SIG-M5 treated with dmso at 0.1 percent for 504 hours (cell line): ENCODE measurements around the gene RPS3.
"Not testable (repeated sequence)": the region's sequence is repeated elsewhere in the genome, so short reads cannot be mapped to it uniquely, and the experiment has no call there.

Source experiments
- DNase-seq: peaks from one replicate; lab custom pipeline; 2025; ENCODE audit not compliant: unreplicated experiment; lab: John Stamatoyannopoulos, UW

Gene RPS3

DNA sequence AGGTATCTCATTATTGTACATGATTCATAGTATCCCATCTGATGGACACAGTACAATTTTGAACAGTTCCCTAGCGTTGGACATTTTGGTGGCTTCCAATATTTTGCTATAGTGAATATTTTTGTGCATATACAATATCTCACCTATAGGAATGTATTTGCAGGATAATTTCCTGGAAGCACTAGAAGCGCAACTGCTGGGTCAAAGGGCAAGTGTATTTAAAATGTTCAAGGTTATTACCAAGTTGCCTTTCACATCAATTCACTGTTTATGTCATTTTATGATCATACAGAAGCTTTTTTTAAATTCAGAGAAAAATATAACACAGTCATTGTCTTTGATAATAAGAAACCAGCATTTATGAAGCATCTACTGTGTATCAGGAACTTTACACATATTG, 19.1 kb upstream of the RPS3 start:
- no peak for DNase-seq

DNA sequence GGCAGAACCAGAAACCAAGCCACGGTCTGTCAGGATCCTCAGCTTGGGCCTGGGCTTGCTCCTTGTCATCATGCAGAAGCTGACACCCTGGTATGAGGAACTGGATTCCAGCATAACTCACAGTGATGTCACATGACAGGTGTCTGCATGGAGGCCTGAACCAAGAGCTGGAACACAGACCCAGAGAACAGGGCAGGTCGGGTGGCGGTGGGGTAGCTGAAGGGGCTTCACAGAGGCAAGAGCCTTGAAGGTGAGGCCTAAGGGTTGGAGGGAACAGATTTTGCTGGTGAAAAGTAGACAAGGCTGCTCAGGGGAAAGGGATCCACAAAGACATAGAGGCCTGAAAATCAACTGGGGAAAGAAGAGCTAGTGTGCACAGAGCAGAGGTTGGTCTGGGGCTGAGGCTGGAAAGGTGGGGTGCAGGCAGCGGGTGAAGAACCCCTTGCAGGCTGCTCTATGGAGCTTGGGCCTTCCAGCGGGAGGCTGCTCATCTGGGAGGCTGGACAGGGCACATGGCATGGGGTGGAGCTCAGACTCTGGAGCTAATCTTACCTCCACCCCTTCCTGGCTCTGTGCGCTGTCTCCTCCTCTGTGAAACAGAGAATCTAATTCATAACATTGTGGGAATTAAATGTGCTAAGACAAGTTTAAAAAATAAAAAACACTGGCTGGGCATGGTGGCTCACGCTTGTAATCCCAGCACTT, 18.4 kb upstream of the RPS3 start:
- peak; percentile 46 for DNase-seq

DNA sequence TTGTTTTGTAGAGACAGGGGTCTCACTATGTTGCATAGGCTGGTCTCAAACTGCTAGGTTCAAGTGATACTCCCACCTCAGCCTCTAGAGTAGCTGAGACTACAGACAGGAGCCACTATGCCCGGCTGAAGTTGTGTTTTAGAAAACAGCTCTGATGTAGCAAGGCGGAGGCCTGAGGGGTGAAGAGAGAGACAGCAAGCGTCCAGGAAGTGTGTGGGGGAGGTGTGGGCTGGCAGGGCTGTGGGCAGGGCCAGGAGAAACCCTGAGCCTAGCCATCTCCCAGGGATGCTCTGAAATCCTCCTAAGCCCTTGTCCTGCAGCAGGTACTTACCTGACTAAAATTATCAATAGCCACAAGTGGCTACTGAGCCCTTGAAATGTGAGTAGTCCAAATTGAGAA, 16.1 kb upstream of the RPS3 start:
- no peak for DNase-seq

DNA sequence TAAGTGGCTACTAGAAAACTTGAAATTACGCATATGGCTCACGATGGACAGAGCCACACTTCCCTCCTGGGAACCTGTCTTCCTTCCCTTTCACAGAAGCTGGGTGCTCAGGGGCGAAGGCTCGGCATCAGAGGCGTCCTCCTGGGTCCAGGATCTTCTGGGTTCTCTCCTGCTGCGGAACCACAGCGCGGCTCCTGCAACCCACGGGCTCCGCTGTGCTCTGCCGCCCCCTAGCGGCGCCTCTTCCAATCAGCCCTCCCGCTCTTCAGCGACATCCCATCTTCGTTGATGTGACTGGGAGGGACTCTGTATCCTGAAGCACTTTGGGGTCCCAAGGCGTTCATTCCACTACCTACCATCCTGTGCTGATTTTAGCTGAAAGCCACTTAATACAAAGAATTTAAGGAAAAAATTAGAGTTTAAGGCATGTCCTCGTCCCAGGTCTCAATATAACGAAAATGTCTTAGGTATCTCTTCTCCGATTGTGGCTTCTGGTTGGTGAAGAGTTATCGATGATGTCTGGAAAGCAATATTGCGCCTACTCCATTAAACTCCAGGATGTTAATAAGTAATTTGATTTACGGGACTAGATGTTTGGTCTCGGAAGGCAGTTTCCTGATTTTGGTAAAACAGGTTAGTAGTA, 14.8 kb upstream of the RPS3 start:
- DNase-seq = peak; percentile 65

DNA sequence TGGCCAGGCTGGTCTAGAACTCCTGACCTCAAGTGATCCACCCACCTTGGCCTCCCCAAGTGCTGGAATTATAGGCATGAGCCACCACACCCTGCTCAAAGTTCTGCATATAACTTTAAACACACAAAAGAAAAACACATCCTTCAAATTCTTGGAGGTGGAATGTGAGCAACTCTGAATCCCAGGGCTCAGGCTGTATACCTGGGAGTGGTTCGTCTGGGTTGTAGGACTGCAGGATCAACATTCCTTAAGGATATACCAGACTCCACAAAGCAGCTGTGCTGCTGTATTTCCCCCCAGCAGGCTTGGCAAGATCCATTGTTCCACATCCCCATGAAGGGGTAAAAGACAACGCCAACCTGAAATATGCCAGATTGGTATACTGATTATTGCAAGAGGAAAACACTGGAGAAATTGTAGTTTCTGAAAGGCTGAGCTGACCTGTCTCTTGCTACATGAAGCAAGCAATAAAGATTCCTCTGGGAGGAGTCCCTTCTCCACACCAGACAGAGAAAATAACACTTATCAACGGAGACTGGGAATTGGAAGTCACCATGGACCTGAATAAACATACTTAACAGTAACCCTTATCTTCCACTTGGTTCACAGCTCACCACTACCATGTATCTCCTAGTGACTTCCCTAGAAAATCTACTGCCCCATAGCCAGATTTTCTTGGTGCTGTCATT, 12.2 kb upstream of the RPS3 start:
- DNase-seq = peak; percentile 29

DNA sequence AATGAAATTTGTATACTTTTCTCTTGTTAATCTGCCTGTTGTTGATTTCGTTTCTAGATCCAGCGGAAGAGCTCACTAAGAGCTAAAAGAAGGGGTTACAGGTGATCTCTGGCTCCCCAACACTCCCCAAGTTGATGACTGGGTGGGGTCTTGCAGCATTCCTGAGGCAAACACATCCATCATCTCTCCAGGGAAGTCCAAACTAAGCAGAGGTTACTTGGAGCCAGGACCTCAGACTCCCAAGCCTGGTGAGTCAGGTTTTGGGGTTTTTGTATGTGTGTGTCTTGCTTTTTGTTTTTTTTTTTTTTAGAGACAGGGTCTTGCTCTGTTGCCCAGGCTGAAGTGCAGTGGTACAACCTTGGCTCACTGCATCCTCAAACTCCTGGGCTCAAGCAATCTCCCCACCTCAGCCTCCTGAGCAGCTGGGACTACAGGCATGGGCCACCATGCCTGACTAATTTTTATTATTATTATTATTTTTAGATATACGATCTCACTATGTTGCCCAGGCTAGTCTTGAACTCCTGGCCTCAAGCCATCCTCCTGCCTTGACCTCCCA, 11.5 kb upstream of the RPS3 start:
- no peak for DNase-seq

- peak; percentile 73 for DNase-seq
Observed at GRCh38 chr11:75388386-75389275, 10.7 kb upstream of the RPS3 start.

DNA sequence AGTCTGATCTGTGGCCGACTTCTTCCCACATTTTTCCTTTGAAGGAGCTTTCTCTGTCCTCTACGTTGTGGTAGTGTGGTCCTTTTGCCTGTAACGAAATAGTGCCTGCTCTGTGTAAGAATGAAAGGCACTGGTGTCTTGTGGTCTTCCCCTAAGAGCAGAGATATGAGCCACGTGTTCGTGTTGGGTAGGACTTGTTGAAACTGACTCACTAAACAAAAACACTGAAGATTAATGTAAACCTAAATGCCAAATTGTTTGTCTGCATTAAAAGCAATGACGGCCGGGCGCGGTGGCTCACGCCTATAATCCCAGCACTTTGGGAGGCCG, 10.1 kb upstream of the RPS3 start:
- DNase-seq = no peak

DNA sequence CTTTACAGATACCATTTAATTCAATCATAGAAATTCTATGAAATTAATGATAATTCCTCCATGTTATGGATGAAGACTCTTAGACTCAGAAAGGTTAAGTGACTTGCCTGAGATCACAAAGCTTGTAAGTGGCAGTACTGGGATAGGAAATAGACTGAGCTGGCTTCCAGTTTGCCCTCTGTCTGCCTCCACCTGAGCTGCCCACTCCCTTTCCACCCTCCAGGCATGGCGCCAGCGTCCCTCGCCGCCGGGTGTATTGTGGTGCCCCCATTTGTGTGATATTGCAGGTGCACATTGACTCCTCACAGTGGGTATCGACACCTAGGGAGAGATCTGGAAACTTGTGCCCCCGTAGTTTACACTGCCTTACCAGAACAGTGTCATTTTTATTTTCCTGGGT, 9.4 kb upstream of the RPS3 start:
- DNase-seq = no peak

DNA sequence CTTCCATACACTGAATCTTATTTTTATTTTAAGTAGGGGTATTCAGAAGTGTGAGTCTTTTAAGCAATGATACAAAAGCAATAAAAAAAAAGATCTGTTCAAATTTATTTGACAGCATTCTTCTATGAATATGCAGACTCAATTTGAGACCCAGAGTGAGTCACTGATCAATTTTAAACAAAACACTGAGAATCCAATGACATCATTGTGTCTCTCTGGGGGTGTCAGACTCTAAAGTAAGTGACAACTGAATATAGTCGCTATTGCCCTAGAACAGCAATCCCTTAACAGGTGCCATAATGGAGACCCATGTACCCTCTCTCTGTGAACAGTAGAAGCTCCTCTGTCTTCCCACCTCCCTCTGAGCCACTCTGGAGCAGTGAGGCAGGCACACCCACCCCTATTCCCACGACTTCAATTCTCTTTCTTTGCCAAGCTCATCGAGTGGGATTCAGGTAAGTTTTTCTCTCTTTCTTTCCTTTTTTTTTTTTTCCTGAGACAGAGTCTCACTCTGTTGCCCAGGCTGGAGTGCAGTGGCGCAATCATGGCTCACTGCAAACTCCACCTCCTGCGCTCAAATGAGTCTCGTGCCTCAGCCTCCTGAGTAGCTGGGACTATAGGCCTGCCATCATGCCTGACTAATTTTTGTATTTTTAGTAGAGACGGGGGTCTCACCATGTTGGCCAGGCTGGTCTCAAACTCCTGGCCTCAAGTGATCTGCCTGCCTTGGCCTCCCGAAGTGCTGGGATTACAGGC, 5.1 kb upstream of the RPS3 start:
- DNase-seq = no peak

DNA sequence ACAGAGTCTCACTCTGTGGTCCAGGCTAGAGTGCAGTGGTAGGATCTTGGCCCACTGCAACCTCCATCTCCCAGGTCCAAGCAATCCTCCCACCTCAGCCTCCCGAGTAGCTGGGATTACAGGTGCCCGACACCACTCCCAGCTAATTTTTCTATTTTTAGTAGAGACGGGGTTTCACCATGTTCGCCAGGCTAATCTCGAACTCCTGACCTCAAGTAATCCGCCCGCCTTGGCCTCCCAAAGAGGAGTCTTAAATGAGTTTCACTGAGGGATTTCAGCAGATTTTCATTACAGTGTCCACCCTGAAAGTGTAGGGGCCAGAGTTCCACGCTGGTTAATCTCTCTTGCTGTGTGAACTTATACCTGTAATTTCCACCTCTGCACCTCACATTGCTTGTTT, 412 bp upstream of the RPS3 start:
- DNase-seq = no peak

DNA sequence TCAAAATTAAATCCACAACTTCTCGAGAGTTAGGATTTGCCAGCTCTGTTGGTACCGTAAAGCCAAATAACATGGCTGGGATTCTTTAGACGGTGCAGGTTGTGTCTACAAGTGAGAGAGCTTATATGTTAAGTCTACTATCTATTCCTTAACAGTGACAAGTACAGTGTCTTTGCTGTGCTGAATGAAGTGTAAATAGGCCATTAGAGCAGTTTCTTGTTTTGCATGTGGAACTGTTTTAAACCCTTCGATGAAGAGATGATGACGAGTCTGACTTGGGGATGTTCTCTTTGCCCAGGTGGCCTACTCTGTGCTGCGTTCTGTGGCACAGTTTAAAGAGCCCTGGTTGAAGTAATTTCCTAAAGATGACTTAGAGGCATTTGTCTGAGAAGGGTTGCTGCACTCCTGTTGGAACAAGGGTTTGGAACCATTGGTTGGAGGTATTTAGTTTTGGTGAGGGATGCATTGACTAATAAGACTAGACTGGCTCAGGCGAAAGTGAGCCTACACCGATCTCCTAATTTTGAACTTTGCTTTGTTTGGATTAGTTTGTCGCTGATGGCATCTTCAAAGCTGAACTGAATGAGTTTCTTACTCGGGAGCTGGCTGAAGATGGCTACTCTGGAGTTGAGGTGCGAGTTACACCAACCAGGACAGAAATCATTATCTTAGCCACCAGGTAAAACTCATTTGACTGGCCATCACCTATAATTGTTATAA, 988 bp downstream of the RPS3 start:
- peak; percentile 52 for DNase-seq

- DNase-seq = no peak
Observed at GRCh38 chr11:75402002-75402773, 2.9 kb downstream of the RPS3 start.

- peak; percentile 14 for DNase-seq
Observed at GRCh38 chr11:75403037-75403436, 3.7 kb downstream of the RPS3 start.

GRCh38 chr11:75403983-75404658, 4.8 kb downstream of the RPS3 start:
- no peak for DNase-seq

DNA sequence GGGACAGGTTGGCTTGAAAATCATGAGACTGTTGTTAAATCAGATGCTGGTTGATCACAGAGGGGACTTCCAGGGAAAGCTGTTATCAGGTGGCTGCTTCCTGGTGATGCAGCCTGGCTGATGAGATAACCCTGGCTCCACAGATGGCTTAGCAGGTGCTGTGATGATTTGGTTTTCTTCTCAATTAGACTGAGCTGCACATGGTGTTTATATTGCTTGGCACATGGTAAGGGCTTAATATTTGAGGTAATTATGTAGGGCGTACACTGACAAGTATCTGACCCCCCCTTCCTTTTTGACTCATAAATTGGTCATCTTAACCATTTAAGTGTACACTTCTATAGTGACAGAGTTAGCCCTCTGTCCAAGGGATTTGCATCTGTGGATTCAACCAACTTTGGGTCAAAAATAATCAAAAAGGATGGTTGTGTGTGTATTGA, 7.0 kb downstream of the RPS3 start:
- no peak for DNase-seq

GRCh38 chr11:75408957-75409219, 9.6 kb downstream of the RPS3 start:
- DNase-seq = no peak

DNA sequence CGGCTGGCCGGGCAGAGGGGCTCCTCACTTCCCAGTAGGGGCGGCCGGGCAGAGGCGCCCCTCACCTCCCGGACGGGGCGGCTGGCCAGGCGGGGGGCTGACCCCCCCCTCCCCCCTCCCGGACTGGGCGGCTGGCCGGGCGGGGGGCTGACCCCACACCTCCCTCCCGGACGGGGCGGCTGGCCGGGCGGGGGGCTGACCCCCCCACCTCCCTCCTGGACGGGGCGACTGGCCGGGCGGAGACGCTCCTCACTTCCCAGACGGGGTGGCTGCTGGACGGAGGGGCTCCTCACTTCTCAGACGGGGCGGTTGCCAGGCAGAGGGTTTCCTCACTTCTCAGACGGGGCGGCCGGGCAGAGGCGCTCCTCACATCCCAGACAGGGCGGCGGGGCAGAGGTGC, 10.7 kb downstream of the RPS3 start:
- not testable (repeated sequence) for DNase-seq

DNA sequence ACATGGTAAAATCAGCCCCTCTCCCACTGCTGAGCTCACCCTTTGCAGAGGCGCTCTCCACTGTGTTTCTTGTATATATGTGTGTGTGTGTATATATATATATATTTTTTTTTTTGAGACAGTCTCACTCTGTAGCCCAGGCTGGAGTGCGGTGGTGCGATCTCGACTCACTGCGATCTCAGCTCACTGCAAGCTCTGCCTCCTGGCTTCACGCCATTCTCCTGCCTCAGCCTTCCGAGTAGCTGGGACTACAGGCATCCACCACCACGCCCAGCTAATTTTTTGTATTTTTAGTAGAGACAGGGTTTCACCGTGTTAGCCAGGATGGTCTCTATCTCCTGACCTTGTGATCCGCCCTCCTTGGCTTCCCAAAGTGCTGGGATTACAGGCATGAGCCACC, 13.8 kb downstream of the RPS3 start:
- DNase-seq = not testable (repeated sequence)
